Colonic mucosa (tissue), 4 donors: ENCODE measurements around the gene GABRA5. TPM values are rescaled to one million over a fixed set of nuclear protein-coding genes. Genes with fewer than 3 reads are reported as not detected.

Experiments used
- DNase-seq: peaks from one replicate; pipeline ENCODE4 v3.0.0-alpha.2; 2020
- H3K27ac ChIP-seq: fragments of 200-600 bp; one replicate; pipeline ENCODE4 v1.8.0; 2021
- H3K27me3 ChIP-seq: fragments of 200-600 bp; one replicate; pipeline ENCODE4 v1.8.0; 2021
- H3K36me3 ChIP-seq: fragments of 200-600 bp; one replicate; pipeline ENCODE4 v1.8.0; 2021
- H3K4me1 ChIP-seq: fragments of 200-600 bp; one replicate; pipeline ENCODE4 v1.8.0; 2021; ENCODE audit warnings: mild to moderate bottlenecking
- H3K4me3 ChIP-seq: fragments of 200-600 bp; one replicate; pipeline ENCODE4 v1.8.0; 2021
- H3K9ac ChIP-seq, 2 donors: one replicate each; pipeline ENCODE4 v1.7.0; 2013; ENCODE audit warnings: control low read depth in 2 of 2, low read depth in 2 of 2, low read length in 2 of 2
- H3K9me3 ChIP-seq: fragments of 200-600 bp; one replicate; pipeline ENCODE4 v1.8.0; 2021
- intact Hi-C: fragments of 100-400 bp; cut with DNase I; formaldehyde crosslinking; loops from one replicate; pipeline ENCODE4 v1.14.1; 2022
- total RNA-seq, 2 donors: library from RNA; stranded (reverse); fragmentation: NEBNext Ultra II Directional in 1 of 2; extraction: Animal tissue kit (Norgen Biotek cat#: 25700) in 1 of 2; gene quantifications; one replicate each; pipeline ENCODE4 v1.2.1, GENCODE V29; 2021
- TF ChIP-seq, protein P1 (sequence below): fragments of 200-600 bp; IDR thresholded peaks from one replicate; pipeline ENCODE4 v1.8.0; 2022; ENCODE audit warnings: antibody characterized with exemption, mild to moderate bottlenecking
- donor health status: healthy.
- donor health status: DM: no; HTN: no; CAD: no.
- donor health status: DM: no; HTN: no; CAD: no.

GABRA5 gene
- total RNA-seq, 2 donors from 2014 or later, result not detected

DNA sequence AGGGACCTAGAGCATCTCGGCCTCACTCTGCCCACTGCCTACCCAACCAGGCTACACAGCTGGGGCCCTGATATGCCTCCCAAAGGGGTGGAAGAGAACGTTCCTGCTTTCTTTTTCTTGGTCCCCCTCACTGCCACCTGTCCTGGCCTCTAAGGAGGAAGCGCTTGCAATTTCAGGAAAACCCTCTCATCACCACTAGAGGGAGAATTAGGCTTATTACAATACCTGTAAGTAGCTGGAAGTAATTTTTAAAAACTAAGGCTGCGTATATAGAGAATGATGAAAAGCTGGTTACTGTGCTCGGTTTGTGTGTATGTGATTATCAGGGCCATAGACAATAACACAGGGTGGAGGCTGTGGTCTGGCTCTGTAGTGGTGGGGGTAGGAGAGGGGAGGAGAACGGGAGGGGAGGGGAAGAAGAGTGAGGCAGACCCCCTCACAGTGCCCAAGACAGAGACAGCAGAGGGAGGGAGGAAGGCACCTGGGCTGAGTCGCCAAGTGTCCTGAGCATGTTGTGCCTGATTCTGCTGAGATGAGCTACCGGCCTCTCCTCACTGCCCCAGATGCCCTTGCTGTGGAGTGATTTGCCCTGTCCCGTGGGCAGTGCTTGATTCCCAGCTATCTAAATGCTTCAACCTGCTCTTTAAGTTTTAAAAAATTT lies 107.4 kb downstream of the GABRA5 start:
- TF ChIP-seq, protein P1, sequence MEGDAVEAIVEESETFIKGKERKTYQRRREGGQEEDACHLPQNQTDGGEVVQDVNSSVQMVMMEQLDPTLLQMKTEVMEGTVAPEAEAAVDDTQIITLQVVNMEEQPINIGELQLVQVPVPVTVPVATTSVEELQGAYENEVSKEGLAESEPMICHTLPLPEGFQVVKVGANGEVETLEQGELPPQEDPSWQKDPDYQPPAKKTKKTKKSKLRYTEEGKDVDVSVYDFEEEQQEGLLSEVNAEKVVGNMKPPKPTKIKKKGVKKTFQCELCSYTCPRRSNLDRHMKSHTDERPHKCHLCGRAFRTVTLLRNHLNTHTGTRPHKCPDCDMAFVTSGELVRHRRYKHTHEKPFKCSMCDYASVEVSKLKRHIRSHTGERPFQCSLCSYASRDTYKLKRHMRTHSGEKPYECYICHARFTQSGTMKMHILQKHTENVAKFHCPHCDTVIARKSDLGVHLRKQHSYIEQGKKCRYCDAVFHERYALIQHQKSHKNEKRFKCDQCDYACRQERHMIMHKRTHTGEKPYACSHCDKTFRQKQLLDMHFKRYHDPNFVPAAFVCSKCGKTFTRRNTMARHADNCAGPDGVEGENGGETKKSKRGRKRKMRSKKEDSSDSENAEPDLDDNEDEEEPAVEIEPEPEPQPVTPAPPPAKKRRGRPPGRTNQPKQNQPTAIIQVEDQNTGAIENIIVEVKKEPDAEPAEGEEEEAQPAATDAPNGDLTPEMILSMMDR, result no peak

DNA sequence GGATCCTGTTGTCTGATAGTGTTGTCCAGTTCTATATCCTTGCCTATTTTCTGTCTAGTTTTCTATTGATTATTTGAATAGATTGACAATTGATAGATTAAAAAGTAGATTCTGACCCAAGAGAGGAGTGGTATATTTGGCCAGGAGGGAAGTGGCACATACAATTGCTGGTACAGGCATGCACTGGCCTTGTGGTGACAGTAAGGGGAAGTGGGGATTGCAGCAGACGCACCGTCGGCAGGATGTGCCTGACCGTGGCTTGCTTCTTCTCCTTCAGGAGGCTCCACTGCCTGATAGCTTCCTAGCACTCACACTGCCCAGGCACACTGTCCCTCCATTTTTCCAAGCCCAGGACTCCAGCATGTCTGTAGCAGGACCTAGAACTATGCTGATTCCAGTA lies 114.6 kb downstream of the GABRA5 start:
- no peak overlapping the region for H3K9ac ChIP-seq
- TF ChIP-seq, protein P1, result no peak
- intact Hi-C loops, result no loop called here
- H3K9me3 ChIP-seq, result no peaks in the 10 kb centered on the region
- H3K36me3 ChIP-seq, result no peaks in the 10 kb centered on the region
- H3K27me3 ChIP-seq, result no peaks in the 10 kb centered on the region
- no peak for DNase-seq
- H3K4me1 ChIP-seq, result no peaks in the 10 kb centered on the region
- no peak overlapping the region for H3K27ac ChIP-seq
- H3K4me3 ChIP-seq, result no peak overlapping the region

More for the DNA sequence above, 107.4 kb downstream of the GABRA5 start:
- Histone ChIP-seq H3K36me3 (no peaks in the 10 kb centered on the region), H3K4me1 (no peaks in the 10 kb centered on the region), H3K9ac (no peak overlapping the region), H3K27me3 (no peaks in the 10 kb centered on the region), H3K27ac (no peak overlapping the region), H3K4me3 (no peak overlapping the region), H3K9me3 (no peaks in the 10 kb centered on the region)
- no peak for DNase-seq
- intact Hi-C loops, result no loop called here

DNA sequence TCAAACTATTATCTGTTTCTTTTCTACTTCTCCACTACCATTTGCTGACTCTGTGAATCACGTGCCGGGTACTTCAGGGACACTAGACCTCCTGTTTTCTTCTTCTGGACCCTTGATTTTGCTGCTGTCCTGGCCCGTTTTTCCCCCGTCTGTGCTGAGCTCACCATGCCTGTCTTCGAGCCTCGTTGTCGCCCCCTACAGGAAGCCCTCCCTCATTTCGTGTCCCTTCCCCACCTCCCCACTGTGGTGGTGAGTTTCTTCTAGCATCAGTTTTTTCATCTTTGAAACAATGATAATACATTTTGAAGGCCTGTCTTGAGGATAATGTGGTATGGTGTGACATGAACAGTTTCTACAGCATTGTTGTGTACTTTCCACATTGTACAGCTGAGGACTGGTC lies 117.0 kb downstream of the GABRA5 start:
- TF ChIP-seq, protein P1, result no peak
- intact Hi-C loops, result no loop called here
- H3K27ac ChIP-seq, result no peak overlapping the region
- DNase-seq, result no peak
- H3K36me3 ChIP-seq, result no peaks in the 10 kb centered on the region
- H3K4me3 ChIP-seq, result no peak overlapping the region
- H3K27me3 ChIP-seq, result no peaks in the 10 kb centered on the region
- no peak overlapping the region for H3K9ac ChIP-seq
- H3K4me1 ChIP-seq, result no peaks in the 10 kb centered on the region
- no peaks in the 10 kb centered on the region for H3K9me3 ChIP-seq

DNA sequence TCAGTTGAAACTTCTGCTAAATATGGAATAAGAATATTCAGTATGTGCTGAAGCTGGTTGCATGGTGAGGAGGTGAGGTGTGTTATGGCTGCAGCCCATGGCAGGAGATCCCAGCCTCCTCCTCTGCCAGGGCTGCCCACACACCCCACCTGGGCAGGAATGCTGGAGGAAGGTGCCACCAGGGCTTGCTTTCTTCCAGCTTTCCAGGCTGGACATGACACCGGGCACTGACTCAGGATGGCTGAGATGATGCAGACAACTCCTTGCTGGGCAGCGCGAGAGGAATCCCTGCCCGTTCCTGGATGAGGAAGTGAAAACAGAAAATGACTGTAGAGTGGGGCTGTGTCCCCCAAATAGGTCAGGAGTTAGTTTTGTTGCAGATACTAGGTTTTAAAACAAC lies 118.2 kb downstream of the GABRA5 start:
- TF ChIP-seq, protein P1, result no peak
- no peak overlapping the region for H3K9ac ChIP-seq
- H3K9me3 ChIP-seq, result no peaks in the 10 kb centered on the region
- H3K4me3 ChIP-seq, result no peak overlapping the region
- no peak for DNase-seq
- H3K27ac ChIP-seq, result no peak overlapping the region
- H3K36me3 ChIP-seq, result no peaks in the 10 kb centered on the region
- H3K4me1 ChIP-seq, result no peaks in the 10 kb centered on the region
- intact Hi-C loops, result no loop called here
- H3K27me3 ChIP-seq, result no peaks in the 10 kb centered on the region

DNA sequence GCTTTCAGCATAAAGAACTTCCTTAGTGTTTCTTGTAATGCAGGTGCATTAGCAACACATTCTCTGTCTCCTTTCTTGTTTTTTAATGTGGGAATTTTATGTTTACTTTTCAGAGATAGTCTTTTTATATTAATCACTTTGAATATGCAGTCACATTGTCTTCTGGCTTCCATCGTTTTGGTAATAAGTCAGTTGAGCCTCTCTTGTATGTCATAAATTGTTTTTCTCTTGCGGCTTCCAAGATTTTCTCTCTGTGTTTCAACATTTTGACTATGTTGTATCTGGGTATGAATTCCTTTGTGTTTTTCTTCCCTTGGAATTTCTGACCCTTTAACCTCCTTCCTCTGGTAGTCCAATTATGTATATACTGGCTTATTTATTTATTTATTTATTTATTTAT lies 129.4 kb downstream of the GABRA5 start:
- no peak for DNase-seq
- H3K4me3 ChIP-seq, result no peak overlapping the region
- H3K9me3 ChIP-seq, result no peaks in the 10 kb centered on the region
- TF ChIP-seq, protein P1, result no peak
- H3K36me3 ChIP-seq, result no peaks in the 10 kb centered on the region
- no peaks in the 10 kb centered on the region for H3K27me3 ChIP-seq
- H3K9ac ChIP-seq, result no peak overlapping the region
- H3K27ac ChIP-seq, result no peak overlapping the region
- H3K4me1 ChIP-seq, result no peaks in the 10 kb centered on the region
- intact Hi-C loops, result no loop called here

Other genes with a start within 250 kb of the GABRA5 start
- 1 to 10 TPM in 1 of 2 donors, under 1 TPM in 1; 0.72 to 1.1 TPM for gene GABRB3, start 94.0 kb upstream of the GABRA5 start, total RNA-seq
- gene GABRG3, start 104.1 kb downstream of the GABRA5 start, total RNA-seq, result not detected